HEK293T (cell line): ENCODE data around the gene TCF12.

Experiments used
- BHLHE40 ChIP-seq: fragments of 450-650 bp; IDR thresholded peaks from 2 replicates; pipeline ENCODE4 v1.6.1; 2016; ENCODE audit warnings: mild to moderate bottlenecking, moderate library complexity, borderline replicate concordance
- ELF4 ChIP-seq: fragments of 450-650 bp; IDR thresholded peaks from 2 replicates; pipeline ENCODE4 v1.6.1; 2017; ENCODE audit warnings: antibody characterized with exemption
- FOXA1 ChIP-seq: fragments of 450-650 bp; IDR thresholded peaks from 2 replicates; pipeline ENCODE4 v1.6.1; 2016; ENCODE audit warnings: mild to moderate bottlenecking
- FOXK2 ChIP-seq: fragments of 450-650 bp; IDR thresholded peaks from 2 replicates; pipeline ENCODE4 v1.6.1; 2016; ENCODE audit warnings: mild to moderate bottlenecking
- FOXM1 ChIP-seq: fragments of 450-650 bp; IDR thresholded peaks from 2 replicates; pipeline ENCODE4 v1.6.1; 2017; ENCODE audit warnings: mild to moderate bottlenecking, borderline replicate concordance
- HDGF ChIP-seq: fragments of 450-650 bp; IDR thresholded peaks from 2 replicates; pipeline ENCODE4 v1.6.1; 2017; ENCODE audit warnings: antibody characterized with exemption, borderline replicate concordance
- L3MBTL2 ChIP-seq: fragments of 450-650 bp; conservative IDR thresholded peaks from 2 replicates; pipeline ENCODE4 v1.6.1; 2016; ENCODE audit warnings: mild to moderate bottlenecking
- LEF1 ChIP-seq: fragments of 450-650 bp; IDR thresholded peaks from 2 replicates; pipeline ENCODE4 v1.6.1; 2017; ENCODE audit warnings: mild to moderate bottlenecking, borderline replicate concordance
- NFRKB ChIP-seq: fragments of 450-650 bp; IDR thresholded peaks from 2 replicates; pipeline ENCODE4 v1.6.1; 2016; ENCODE audit warnings: mild to moderate bottlenecking, moderate library complexity
- PKNOX1 ChIP-seq: fragments of 450-650 bp; IDR thresholded peaks from 2 replicates; pipeline ENCODE4 v1.6.1; 2016
- SP1 ChIP-seq: fragments of 450-650 bp; IDR thresholded peaks from 2 replicates; pipeline ENCODE4 v1.6.1; 2017
- SUZ12 ChIP-seq: fragments of 450-650 bp; IDR thresholded peaks from 2 replicates; pipeline ENCODE4 v1.6.1; 2016; ENCODE audit warnings: mild to moderate bottlenecking
- ZNF384 ChIP-seq: fragments of 450-650 bp; IDR thresholded peaks from 2 replicates; pipeline ENCODE4 v1.6.1; 2016

- TF ChIP-seq FOXA1 (no peak), NFRKB (no peak), SUZ12 (no peak), ELF4 (no peak), ZNF384 (no peak), FOXK2 (no peak), L3MBTL2 (no peak), SP1 (no peak), BHLHE40 (no peak), LEF1 (no peak), FOXM1 (no peak), HDGF (no peak), PKNOX1 (no peak)
Measured at GRCh38 chr15:57036352-57036751, 117.9 kb downstream of the TCF12 start.
